SH-SY5Y (cell line): ENCODE measurements around the gene MIEF2.

Source experiments
- GATA2 ChIP-seq: IDR thresholded peaks from 2 replicates; pipeline ENCODE4 v1.6.1; 2011; ENCODE audit warnings: mild to moderate bottlenecking, low read depth, low read length
- GATA3 ChIP-seq: IDR thresholded peaks from 2 replicates; pipeline ENCODE4 v1.6.1; 2011; ENCODE audit warnings: low read depth, mild to moderate bottlenecking, low read length, moderate library complexity

- no peak for TF ChIP-seq GATA2
- TF ChIP-seq GATA3: no peak
Measured at GRCh38 chr17:18315562-18315922, 55.1 kb downstream of the MIEF2 start.
